Astrocyte of the cerebellum (primary cell): ENCODE results near the gene NTM.
A peak's percentile ranks its signal among the peaks of the same experiment; 100 is the strongest.

Source experiments
- DNase-seq: peaks from one replicate; pipeline ENCODE4 v3.0.0-alpha.2; 2011; ENCODE audit warnings: low read depth
- H3K4me3 ChIP-seq: 2 replicates; pipeline ENCODE4 v1.5.1; 2011; ENCODE audit warnings: mild to moderate bottlenecking, low read depth, low read length, moderate library complexity
- in situ Hi-C: cut with HindIII; loops from 2 replicates; pipeline ENCODE4 v1.10.0; 2017; ENCODE audit warnings: low sequenced_read_pairs
- TF ChIP-seq, protein P1 (sequence below): IDR thresholded peaks from 2 replicates; pipeline ENCODE4 v1.5.1; 2012; ENCODE audit warnings: low read length, low read depth, moderate library complexity, mild to moderate bottlenecking; ENCODE audit errors: missing control alignments

The NTM gene

DNA sequence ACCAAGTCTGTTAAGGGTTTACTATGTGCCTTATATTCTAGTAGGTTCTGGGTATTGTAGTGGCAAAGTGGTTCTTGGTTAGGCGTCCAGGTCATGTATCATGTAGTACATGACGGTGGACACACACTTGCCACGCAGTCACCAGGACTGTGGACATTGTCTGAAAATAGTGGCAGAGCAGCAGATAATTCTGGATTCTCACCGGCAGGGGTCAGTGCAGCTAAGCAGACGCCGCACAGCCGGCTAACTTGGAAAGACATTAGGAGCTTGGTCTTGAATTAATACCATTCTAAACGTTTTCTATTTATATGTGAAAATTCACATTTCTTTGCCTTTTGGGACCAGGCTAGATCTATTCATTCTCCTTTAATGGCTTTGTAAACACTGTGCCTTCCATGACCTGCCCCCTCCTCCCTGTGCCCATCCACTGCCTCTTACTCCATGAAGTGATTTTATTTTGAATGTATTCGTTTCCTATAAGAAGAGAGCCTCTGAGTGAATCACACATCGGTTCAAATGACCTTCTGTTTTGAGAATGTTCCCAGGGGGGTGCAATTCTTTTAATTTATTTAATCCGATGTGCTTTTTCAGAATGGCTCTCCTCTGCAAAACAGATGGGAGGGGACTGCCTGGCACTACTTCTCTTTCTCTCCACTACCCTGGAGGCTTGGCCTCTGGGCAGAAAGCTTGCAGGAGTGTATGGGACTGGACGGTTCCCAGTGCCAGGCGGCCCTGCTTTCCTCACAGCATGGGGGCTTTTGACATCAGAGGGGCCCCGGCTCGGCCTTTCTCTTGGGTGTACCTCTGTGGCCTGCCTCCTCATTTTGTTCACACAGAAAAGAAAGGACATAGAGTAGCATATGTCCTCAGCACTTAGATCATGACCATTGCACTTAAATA lies 378.0 kb downstream of the NTM start:
- DNase-seq, result peak; percentile 57
- no peak overlapping the region for H3K4me3 ChIP-seq
- in situ Hi-C loops, result no loop called here
- TF ChIP-seq, protein P1, sequence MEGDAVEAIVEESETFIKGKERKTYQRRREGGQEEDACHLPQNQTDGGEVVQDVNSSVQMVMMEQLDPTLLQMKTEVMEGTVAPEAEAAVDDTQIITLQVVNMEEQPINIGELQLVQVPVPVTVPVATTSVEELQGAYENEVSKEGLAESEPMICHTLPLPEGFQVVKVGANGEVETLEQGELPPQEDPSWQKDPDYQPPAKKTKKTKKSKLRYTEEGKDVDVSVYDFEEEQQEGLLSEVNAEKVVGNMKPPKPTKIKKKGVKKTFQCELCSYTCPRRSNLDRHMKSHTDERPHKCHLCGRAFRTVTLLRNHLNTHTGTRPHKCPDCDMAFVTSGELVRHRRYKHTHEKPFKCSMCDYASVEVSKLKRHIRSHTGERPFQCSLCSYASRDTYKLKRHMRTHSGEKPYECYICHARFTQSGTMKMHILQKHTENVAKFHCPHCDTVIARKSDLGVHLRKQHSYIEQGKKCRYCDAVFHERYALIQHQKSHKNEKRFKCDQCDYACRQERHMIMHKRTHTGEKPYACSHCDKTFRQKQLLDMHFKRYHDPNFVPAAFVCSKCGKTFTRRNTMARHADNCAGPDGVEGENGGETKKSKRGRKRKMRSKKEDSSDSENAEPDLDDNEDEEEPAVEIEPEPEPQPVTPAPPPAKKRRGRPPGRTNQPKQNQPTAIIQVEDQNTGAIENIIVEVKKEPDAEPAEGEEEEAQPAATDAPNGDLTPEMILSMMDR, result peak; percentile 90

DNA sequence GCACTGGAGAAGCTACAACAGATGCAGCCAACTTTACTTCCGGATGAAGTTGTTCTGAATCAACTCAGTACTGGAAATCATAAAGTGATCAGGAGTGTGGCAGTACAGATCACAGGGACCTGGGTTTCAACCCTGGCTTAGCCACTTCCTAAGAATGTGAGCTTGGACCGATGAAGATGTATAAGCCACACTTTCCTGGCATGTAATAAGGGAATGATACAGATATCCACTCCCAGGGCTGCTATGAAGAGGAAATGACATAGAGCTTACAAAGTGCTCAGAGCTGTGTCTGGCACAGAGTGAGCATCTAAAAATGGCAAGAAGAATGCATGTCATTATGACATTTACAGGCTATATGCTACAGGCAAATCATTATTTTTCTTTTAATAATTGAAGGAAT lies 378.7 kb downstream of the NTM start:
- H3K4me3 ChIP-seq, result no peak overlapping the region
- in situ Hi-C loops, result no loop called here
- DNase-seq, result peak; percentile 78
- TF ChIP-seq, protein P1, result no peak

DNA sequence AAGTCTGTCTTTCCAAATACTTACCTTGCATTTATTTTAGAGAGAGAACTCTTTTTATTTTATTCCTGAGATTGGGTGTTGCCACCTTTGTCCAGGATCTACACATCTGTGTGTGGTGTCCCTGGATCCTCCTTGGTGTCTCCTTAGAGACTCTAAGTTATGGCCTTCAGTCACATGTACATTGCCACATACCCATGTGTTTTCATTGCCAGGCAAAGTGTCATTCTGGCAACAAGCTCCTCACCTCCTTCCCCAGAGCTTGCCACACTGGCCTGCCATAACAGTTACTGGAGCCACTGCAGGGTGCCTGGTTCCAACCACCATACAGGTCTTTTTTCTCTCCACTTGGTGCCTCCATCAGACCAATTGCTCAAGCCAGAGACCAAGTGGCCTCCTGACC lies 379.7 kb downstream of the NTM start:
- in situ Hi-C loops, result no loop called here
- no peak for DNase-seq
- H3K4me3 ChIP-seq, result no peak overlapping the region
- TF ChIP-seq, protein P1, result no peak

DNA sequence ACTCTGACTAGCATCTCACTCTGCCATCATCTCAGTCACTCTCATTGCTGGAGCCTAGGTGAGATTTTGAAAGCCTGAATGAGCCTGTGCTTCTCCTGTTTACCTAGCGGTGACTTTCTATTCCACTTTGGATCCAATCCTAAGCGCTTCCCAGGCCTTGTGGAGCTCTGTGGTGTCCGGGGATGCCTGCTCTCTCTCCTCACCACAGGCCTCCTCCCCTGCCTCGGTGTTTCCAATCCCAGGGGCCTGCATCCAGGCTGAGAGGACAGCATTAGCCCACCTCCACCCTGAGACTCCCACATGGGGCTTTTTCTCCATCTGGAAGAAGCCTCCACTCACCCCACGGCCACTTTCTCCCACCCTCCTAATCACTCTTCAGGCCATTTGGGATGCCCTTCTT lies 380.3 kb downstream of the NTM start:
- in situ Hi-C loops, result no loop called here
- no peak for DNase-seq
- TF ChIP-seq, protein P1, result no peak
- no peak overlapping the region for H3K4me3 ChIP-seq

DNA sequence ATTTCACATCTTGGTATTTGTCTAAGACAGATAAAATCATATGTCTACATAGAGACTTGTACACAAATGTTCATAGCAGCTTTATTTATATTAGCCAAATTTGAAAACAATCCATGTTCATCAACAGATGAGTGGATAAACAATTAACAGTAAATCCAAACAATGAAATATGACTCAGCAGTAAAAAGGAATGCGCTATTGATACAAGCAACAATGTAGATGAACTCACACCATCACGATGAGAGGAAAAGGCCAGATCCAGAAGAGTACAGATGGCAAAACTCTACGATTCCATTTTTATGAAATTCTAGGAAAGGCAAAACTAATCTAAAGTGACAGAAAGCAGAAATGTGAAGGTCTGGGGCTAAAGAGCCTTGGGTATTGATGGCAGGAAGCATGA lies 384.3 kb downstream of the NTM start:
- in situ Hi-C loops, result loop anchor here (5.0 kb wide), 2 partner anchors 63 to 82 kb away; no protein-coding TSS in a partner anchor
- TF ChIP-seq, protein P1, result no peak

DNA sequence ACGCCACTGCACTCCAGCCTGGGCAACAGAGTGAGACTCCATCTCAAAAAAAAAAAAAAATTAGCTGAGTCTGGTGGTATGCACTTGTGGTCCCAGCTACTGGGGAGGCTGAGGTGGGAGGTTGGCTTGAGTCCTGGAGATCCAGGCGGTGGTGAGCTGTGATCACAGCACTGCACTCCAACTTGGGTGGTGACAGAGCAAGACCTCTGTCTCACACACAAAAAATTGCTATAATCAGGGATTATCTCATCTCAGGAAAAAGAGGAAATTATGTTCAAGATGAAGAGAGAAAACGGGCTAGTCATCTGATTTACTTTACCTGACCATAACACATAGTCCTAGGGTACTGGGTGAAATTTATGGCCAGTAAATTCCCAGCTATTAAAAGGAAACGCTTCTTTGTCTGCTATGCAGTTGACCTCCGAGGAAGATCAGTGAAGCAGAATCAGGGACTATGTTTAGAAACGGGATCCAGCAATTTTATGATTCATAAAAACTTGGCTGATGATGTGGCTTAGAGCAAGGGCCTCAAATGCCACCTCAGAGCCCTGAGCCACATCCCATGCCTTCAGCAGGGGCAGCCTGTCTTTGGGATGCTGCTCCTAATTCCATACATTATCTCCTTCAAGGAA lies 386.2 kb downstream of the NTM start:
- TF ChIP-seq, protein P1, result no peak
- in situ Hi-C loops, result loop anchor here (5.0 kb wide), 2 partner anchors 61 to 84 kb away; no protein-coding TSS in a partner anchor
- no peak for DNase-seq
- H3K4me3 ChIP-seq, result no peak overlapping the region

More for the DNA sequence above, 384.3 kb downstream of the NTM start:
- DNase-seq, result no peak
- H3K4me3 ChIP-seq, result no peak overlapping the region
